ENCODE results near the gene CYP2A7. TPM values are rescaled to one million over a fixed set of nuclear protein-coding genes. Genes with fewer than 3 reads are reported as not detected.
"Not testable (repeated sequence)": the region's sequence is repeated elsewhere in the genome, so short reads cannot be mapped to it uniquely, and the experiment has no call there.

The CYP2A7 gene
- total RNA-seq, 1 donor: not detected

DNA sequence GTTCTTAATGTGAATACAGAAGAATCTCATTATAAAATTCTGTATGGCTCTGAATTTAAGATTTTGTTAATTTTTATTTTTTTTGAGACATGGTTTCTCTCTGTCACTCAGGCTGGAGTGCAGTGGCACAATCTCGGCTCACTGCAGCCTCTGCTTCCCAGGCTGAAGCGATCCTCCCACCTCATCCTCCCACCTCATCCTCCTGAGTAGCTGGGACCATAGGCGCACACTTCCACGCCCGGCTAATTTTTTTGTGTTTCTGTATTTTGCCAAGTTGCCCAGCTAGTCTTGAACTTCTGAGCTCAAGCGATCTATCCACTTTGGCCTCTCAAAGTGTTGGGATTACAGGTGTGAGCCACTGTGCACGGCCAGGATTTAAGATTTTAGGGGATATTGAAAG lies 14.3 kb downstream of the CYP2A7 start:
- DNase-seq (ENCODE audit: low read depth): no peak
- TF ChIP-seq, protein P1, sequence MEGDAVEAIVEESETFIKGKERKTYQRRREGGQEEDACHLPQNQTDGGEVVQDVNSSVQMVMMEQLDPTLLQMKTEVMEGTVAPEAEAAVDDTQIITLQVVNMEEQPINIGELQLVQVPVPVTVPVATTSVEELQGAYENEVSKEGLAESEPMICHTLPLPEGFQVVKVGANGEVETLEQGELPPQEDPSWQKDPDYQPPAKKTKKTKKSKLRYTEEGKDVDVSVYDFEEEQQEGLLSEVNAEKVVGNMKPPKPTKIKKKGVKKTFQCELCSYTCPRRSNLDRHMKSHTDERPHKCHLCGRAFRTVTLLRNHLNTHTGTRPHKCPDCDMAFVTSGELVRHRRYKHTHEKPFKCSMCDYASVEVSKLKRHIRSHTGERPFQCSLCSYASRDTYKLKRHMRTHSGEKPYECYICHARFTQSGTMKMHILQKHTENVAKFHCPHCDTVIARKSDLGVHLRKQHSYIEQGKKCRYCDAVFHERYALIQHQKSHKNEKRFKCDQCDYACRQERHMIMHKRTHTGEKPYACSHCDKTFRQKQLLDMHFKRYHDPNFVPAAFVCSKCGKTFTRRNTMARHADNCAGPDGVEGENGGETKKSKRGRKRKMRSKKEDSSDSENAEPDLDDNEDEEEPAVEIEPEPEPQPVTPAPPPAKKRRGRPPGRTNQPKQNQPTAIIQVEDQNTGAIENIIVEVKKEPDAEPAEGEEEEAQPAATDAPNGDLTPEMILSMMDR (IDR thresholded peaks at IDR 0.05; ENCODE audit: insufficient read depth, low read length): no peak
- no peak overlapping the region for H3K4me3 ChIP-seq (ENCODE audit: low read depth, low read length)

DNA sequence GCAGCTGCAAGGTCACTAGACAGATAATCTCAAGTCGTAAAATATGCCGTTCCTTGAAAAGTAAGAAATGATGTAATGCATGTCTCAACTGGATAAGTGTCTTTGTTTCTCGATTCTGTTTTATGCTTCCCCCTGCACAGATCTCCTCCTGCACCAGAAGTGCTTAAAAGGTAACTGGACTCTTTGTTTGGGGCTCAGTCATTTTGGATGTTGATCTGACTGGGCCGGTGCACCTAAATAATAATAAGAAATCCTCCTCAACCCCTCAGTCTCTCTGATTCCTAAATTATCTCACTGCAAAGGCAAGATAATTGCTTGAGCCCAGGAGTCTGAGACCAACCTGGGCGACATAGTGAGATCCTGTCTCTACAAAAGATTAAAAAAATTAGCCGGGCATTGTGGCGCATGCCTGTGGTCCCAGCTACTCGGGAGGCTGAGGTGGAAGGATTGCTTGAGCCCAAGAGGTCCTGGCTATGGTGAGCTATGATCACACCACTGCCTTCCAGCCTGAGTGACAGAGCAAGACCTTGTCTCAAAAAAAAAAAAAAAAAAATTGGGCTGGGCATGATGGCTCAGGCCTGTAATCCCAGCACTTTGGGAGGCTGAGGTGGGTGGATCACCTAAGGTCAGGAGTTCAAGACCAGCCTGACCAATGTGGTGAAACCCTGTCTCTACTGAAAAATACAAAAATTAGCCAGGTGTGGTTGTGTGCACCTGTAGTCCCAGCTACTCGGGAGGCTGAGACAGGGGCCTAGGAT lies 17.1 kb downstream of the CYP2A7 start:
- DNase-seq (ENCODE audit: low read depth): peak; percentile 5
- not testable (repeated sequence) for H3K4me3 ChIP-seq (ENCODE audit: low read depth, low read length)

DNA sequence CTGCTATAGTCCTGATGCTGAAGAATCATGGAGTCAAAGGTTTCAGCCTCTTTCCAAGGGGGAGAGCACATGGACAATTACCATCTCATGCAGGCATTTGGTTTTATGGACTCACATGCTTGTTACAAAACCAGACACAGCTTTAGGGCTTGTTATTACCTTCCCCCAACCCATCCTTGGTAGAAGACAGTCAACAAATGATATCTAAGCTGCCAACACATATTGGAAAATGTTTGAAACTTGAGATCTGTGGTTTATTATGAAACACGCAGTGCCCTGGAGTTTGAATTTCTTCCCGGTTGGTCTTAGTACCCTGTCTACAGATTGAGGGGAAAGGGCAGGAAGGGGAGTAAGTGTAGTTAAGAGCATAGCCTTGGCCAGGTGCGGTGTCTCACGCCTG lies 19.2 kb downstream of the CYP2A7 start:
- TF ChIP-seq, protein P1 (IDR thresholded peaks at IDR 0.05; ENCODE audit: insufficient read depth, low read length): no peak
- H3K4me3 ChIP-seq (ENCODE audit: low read depth, low read length): no peak overlapping the region
- DNase-seq (ENCODE audit: low read depth): no peak

DNA sequence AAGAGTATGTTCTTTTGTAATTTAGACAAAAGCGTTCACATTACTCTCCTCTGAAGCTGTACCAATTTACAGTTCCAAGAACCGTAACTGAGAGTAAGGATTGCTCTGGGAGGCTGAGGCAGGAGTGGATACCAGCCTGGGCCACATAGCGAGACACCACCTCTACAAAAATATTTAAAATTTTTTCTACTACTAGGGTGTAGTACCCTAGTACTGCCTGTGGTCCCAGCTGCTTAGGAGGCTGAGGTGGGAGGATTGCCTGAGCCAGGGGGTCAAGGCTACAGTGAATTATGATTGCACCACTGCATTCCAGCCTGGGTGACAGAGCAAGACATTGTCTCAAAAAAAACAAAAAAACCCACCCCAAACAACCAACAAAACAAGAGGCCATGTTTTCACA lies 19.7 kb downstream of the CYP2A7 start:
- no peak for DNase-seq (ENCODE audit: low read depth)

DNA sequence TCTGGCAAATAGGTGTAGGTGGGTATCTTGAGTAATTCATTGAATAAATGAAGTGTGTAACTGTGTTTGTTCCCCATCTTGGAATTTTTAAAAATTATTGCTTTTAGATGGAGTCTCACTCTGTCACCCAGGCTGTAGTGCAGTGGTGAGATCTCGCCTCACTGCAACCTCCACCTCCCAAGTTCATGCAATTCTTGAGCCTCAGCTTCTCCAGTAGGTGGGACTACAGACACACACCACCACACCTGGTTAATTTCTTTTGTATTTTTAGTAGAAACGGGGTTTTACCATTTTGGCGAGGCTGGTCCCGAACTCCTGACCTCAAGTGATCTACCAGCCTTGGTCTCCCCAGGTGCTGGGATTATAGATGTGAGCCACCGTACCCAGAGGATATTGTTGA lies 23.9 kb downstream of the CYP2A7 start:
- DNase-seq (ENCODE audit: low read depth): no peak
- no peak overlapping the region for H3K4me3 ChIP-seq (ENCODE audit: low read depth, low read length)
- TF ChIP-seq, protein P1 (IDR thresholded peaks at IDR 0.05; ENCODE audit: insufficient read depth, low read length): no peak

More for the DNA sequence above, 19.7 kb downstream of the CYP2A7 start:
- TF ChIP-seq, protein P1 (IDR thresholded peaks at IDR 0.05; ENCODE audit: insufficient read depth, low read length): no peak
- H3K4me3 ChIP-seq (ENCODE audit: low read depth, low read length): no peak overlapping the region

DNA sequence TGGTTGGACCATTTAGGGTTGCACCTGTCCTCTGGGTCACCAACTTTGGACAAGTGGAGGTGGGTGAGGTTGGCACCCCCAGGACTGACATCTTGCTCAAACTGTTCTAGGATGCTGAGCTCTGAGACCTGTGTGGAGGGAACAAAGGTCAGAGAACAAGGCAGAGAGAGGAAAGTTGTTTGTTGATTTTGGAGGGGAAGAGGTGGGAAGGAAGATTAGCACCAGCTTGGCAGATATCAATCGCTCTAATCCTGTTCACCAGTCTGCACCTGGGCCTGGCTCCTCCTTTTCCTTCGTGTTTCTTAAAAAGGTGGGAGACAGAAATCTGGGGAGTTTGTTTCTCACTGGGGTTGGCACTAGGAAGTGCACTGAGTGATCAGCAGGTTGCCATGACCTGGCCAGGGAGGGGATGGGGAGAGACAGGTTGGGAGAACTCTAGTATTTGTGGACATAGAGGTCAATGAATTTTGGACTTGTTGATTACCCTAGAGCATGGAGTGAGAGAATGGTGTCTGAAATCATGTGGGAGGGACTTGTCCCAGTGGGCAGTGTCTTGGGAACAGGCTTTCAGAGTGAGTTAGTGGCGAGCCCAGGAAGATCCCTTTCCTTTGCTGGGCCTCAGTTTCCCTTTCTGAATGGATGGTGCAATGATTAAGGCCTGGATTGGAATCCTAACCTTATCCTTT lies 29.4 kb downstream of the CYP2A7 start:
- DNase-seq (ENCODE audit: low read depth); H3K4me3 ChIP-seq (ENCODE audit: low read depth, low read length): not testable (repeated sequence)

DNA sequence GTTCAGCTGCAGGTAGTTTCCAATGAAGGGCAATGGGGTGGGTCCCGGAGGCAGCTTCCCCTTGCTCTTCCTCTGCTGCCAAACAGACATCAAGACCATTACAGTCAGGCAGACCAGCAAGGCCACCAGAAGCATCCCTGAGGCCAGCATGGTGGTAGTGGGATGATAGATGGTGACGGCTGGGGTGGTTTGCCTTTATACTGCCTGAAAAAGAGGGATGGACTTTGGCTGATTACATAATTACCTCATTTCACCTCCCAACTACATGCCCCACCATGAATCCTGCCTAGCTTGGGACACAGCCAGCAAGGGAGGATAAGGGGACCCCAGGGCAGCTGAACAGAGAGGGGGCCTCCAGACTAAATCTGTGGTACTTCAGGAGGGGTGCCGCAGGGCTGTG lies 31.8 kb downstream of the CYP2A7 start, which contains the start of gene CYP2A6:
TSS of gene CYP2A6 (minus strand) at position 171 of the 400 bp plus-strand sequence. CDS start at position 150, 21 bp downstream.
- not testable (repeated sequence) for H3K4me3 ChIP-seq (ENCODE audit: low read depth, low read length); DNase-seq (ENCODE audit: low read depth)

DNA sequence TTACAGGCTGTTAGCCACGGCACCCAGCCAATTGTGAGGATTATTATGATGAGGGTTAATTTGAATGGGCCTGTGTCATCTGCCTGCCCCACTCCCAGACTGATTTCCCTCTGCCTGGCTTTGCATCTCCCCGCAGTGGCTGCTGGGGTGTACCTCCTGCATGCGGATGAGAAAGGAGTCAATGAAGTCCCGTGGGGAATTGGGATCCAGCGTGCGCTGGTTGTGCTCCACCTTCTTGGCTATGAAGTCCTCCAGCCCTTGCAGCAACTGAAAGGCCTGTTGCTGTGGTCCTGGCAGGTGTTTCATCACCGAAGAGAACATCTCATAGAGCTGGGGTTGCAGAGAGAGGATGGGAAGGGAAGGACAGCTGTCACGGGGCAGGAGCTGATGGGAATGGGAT lies 35.3 kb downstream of the CYP2A7 start:
- not testable (repeated sequence) for H3K4me3 ChIP-seq (ENCODE audit: low read depth, low read length); DNase-seq (ENCODE audit: low read depth)

DNA sequence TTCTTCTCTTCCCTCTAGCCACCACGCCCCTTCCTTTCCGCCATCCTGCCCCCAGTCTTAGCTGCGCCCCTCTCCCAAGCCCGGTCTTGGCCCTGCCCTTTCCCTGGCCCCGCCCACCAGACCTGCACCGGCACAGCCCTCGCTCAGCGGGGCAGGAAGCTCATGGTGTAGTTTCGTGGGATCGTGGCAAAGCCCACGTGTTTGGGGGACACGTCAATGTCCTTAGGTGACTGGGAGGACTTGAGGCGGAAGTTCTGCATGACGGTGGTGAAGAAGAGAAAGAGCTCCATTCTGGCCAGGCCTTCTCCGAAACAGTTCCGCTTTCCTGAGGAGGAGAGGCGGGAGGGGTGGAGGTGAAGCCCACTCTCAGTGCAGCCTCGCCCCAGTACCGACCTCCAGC lies 38.4 kb downstream of the CYP2A7 start:
- DNase-seq (ENCODE audit: low read depth); H3K4me3 ChIP-seq (ENCODE audit: low read depth, low read length): not testable (repeated sequence)

DNA sequence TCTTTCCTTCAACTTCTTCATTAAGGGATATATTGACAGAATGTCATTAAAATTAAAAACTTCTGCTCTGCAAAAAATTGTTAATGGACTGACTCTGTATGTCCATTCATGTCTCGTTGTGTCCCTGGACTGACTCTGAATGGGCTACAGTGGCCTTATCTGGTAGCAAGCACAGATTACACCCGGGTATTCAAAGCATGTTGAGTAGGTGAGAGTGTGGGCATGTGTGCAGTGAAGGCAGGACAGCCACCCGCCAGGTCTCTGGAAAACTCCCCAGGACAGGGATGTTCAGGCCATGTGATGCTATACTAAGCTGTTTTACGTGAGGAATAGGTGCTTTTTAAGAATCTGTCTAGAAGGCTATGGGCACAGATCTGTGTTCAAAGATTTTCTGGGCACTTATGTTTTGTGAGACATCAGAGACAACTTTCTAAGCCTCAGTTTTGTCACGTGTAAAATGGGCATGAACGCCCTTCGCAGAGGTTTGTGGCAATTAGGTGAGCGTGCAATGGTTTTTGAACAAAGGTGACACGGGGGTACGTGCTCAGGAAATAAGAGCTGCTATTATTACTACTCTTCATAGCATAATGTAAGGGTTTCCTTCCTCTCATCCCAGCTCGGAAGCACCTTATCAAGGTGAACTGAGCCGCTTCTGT lies 38.9 kb downstream of the CYP2A7 start:
- not testable (repeated sequence) for DNase-seq (ENCODE audit: low read depth)

DNA sequence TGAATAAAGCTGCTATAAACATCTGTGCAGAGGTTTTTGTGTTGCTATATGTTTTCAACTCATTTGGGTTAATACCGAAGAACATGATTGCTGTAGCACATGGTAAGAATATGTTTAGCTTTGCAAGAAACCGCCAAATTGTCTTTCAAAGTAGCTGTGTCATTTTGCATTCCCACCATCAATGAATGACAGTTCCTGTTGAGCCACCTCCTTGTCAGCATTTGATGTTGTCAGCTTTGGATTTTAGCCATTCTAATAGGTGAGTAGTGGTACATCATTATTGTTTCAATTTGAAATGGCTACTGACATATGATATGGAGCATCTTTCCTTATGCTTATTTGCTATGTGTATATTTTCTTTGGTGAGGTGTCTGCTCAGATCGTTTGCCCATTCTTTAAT lies 40.0 kb downstream of the CYP2A7 start:
- not testable (repeated sequence) for DNase-seq (ENCODE audit: low read depth); H3K4me3 ChIP-seq (ENCODE audit: low read depth, low read length)

More for the DNA sequence above, 38.9 kb downstream of the CYP2A7 start:
- H3K4me3 ChIP-seq (ENCODE audit: low read depth, low read length): not testable (repeated sequence)

DNA sequence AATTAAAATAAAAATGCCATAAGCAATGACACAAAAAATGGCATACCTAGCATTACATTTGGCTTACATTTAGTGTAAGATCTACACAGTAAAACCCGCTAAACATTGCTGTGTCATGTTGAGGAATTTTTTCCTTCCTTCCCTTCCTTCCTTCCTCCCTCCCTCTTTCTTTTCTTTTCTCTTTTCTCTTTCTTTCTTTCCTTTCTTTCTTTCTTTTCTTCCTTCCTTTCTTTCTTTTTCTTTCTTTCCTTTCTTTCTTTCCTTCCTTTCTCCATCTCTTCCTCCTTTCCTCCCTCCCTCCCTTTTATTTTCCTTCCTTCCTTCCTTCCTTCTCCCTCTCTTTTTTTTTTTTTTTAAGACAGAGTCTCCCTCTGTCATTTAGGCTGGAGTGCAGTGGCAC lies 43.6 kb downstream of the CYP2A7 start:
- not testable (repeated sequence) for DNase-seq (ENCODE audit: low read depth)

More for the DNA sequence above, 43.6 kb downstream of the CYP2A7 start:
- not testable (repeated sequence) for H3K4me3 ChIP-seq (ENCODE audit: low read depth, low read length)

Data from fibroblast of the aortic adventitia (primary cell).